Glutamatergic neuron (in vitro differentiated cells): ENCODE data around the gene NFATC1. TPM values are rescaled to one million over a fixed set of nuclear protein-coding genes. Genes with fewer than 3 reads are reported as not detected.

ENCODE experiments used
- DNase-seq: peaks from one replicate; pipeline ENCODE4 v3.0.0; 2022
- H3K27ac Mint-ChIP-seq: one replicate; pipeline ENCODE4 v1.8.0; 2020; ENCODE audit warnings: mild to moderate bottlenecking, mixed read lengths, inconsistent platforms; ENCODE audit not compliant: unreplicated experiment
- H3K27me3 Mint-ChIP-seq: one replicate; pipeline ENCODE4 v1.8.0; 2020; ENCODE audit warnings: mild to moderate bottlenecking, moderate library complexity, mixed read lengths, inconsistent platforms; ENCODE audit not compliant: unreplicated experiment
- H3K36me3 Mint-ChIP-seq: one replicate; pipeline ENCODE4 v1.8.0; 2020; ENCODE audit warnings: mild to moderate bottlenecking, mixed read lengths, inconsistent platforms; ENCODE audit not compliant: unreplicated experiment
- H3K4me1 Mint-ChIP-seq: one replicate; pipeline ENCODE4 v1.8.0; 2020; ENCODE audit warnings: mild to moderate bottlenecking, low read depth, mixed read lengths, inconsistent platforms; ENCODE audit not compliant: unreplicated experiment
- H3K4me3 Mint-ChIP-seq: one replicate; pipeline ENCODE4 v1.8.0; 2020; ENCODE audit warnings: mild to moderate bottlenecking, mixed read lengths, inconsistent platforms; ENCODE audit not compliant: unreplicated experiment
- H3K9me3 Mint-ChIP-seq: one replicate; pipeline ENCODE4 v1.8.0; 2020; ENCODE audit warnings: mild to moderate bottlenecking, moderate library complexity, mixed read lengths, inconsistent platforms; ENCODE audit not compliant: unreplicated experiment
- CTCF ChIP-seq: fragments of 200-600 bp; sonication (generic); IDR thresholded peaks from one replicate; pipeline ENCODE4 v1.5.0; 2021; ENCODE audit not compliant: partially characterized antibody, unreplicated experiment
- total RNA-seq: library from RNA; stranded (reverse); fragmentation: NEBNext Ultra II Directional; extraction: Animal tissue kit (Norgen Biotek cat#: 25700); gene quantifications from one replicate; pipeline ENCODE4 v1.2.1, GENCODE V29; 2021; ENCODE audit not compliant: unreplicated experiment

The NFATC1 gene
- total RNA-seq, 1 donor from 2014 or later, result 5.3 TPM

- Mint-ChIP-seq H3K4me3 (no peak overlapping the region), H3K27me3 (peaks cover 7% of the 10 kb centered on the region), H3K27ac (no peak overlapping the region), H3K36me3 (peaks cover 21% of the 10 kb centered on the region), H3K9me3 (peaks cover 6% of the 10 kb centered on the region), H3K4me1 (no peaks in the 10 kb centered on the region)
- DNase-seq, result no peak
- TF ChIP-seq CTCF, result no peak
Measured at GRCh38 chr18:79558933-79559416, 163.2 kb downstream of the NFATC1 start.

- Mint-ChIP-seq H3K4me3 (no peak overlapping the region), H3K4me1 (no peaks in the 10 kb centered on the region), H3K36me3 (peaks cover 21% of the 10 kb centered on the region), H3K27me3 (peaks cover 7% of the 10 kb centered on the region), H3K27ac (no peak overlapping the region), H3K9me3 (peaks cover 6% of the 10 kb centered on the region)
- DNase-seq, result no peak
- no peak for TF ChIP-seq CTCF
Measured at GRCh38 chr18:79559436-79559835, 163.7 kb downstream of the NFATC1 start.

GRCh38 chr18:79560042-79560860 is 164.5 kb downstream of the NFATC1 start:
- DNase-seq, result no peak
- no peak for TF ChIP-seq CTCF
- no peak overlapping the region for H3K27ac Mint-ChIP-seq
- H3K4me3 Mint-ChIP-seq, result no peak overlapping the region
- H3K27me3 Mint-ChIP-seq, result peaks cover 7% of the 10 kb centered on the region
- peaks cover 6% of the 10 kb centered on the region for H3K9me3 Mint-ChIP-seq
- H3K36me3 Mint-ChIP-seq, result peaks cover 21% of the 10 kb centered on the region
- H3K4me1 Mint-ChIP-seq, result no peaks in the 10 kb centered on the region

- no peak for DNase-seq
- H3K36me3 Mint-ChIP-seq, result peaks cover 16% of the 10 kb centered on the region
- H3K27me3 Mint-ChIP-seq, result peaks cover 4% of the 10 kb centered on the region
- no peaks in the 10 kb centered on the region for H3K4me1 Mint-ChIP-seq
- H3K27ac Mint-ChIP-seq, result no peak overlapping the region
- no peak for TF ChIP-seq CTCF
- H3K9me3 Mint-ChIP-seq, result peaks cover 3% of the 10 kb centered on the region
- H3K4me3 Mint-ChIP-seq, result no peak overlapping the region
Measured at GRCh38 chr18:79560861-79561210, 165.1 kb downstream of the NFATC1 start.

GRCh38 chr18:79563949-79564348 is 168.2 kb downstream of the NFATC1 start:
- DNase-seq, result no peak
- Mint-ChIP-seq H3K27me3 (peaks cover 6% of the 10 kb centered on the region), H3K36me3 (peaks cover 15% of the 10 kb centered on the region), H3K27ac (no peak overlapping the region), H3K4me3 (no peak overlapping the region), H3K9me3 (peaks cover 7% of the 10 kb centered on the region), H3K4me1 (peaks cover 13% of the 10 kb centered on the region)
- TF ChIP-seq CTCF, result no peak
